GM18499 (cell line): ENCODE measurements around the gene ANTXR2.

Experiments used
- ATAC-seq: cut with Tn5 transposase; IDR thresholded peaks from one replicate; pipeline ENCODE4 v1.9.1; 2021; ENCODE audit warnings: moderate number of reproducible peaks; ENCODE audit not compliant: insufficient read depth, unreplicated experiment

Gene ANTXR2

DNA sequence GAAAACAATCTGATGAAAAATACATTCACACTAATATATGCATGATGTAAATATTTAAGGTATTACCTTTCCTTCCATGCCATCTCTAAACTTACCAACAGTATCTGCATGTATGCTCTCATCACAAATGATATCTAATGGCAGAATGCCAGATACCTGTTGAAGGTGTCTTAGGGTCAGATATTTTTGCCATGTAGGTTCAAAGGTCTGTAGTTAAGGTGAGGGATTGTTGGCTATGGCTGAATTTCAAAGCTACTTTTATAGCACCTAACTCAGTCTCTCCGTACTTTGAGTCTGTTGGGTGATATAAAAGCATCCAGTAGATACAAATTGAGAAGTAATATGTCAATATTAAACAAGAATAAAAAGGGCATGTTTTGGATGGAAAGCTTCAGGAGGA lies 19.8 kb upstream of the ANTXR2 start:
- no peak for ATAC-seq

DNA sequence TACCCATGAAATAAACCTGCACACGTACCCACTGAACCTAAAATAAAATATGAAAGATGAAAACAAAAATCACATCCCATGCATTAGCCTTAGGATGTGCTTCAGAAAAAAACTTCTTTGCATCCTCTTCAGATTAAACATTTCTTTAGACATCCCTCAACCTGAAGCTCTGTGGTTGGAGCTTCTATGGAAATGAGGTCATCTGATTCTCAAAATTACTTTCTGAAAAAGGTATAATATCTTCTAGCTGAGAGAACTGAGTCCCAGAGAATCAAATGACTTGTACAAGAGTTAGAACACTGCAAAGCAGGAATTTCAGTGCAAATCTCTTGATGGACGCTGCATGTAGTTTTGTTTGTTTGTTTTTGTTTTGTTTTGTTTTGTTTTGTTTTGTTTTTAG lies 19.1 kb upstream of the ANTXR2 start:
- no peak for ATAC-seq

DNA sequence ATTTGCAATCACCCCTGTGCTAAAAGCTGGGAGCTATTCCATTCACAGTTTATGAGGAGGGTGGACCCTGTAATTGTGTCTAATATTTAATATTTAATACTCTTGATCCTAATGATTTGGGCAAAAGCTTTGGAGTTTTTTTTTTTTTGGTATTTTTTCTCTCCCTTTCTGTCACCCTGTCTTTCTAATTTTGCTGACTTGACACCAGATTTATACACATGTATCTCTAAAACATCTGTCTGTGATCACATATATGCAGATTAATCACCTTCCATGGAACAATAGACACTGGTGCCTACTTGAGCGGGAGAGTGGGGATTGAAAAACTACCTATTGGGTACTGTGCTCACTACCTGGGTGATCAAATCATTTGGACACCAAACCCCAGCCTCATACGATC lies 18.7 kb upstream of the ANTXR2 start:
- no peak for ATAC-seq

DNA sequence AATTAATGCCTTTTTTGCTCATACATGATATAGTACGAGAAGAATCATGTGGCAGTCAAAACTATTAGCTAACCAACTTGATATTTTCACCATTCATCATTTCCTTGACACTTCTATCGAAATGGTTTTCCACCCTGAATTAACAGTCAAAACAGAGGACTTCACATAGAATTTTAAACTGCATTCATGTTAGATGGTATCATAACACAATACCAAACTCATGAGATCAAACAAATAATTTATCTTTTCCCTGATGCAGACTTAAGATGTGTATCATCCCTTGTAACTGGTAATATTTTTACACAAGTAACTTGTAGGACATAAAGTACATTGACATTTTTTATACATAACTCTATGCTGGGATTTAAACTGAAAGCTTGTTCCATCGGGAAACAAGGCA lies 18.2 kb upstream of the ANTXR2 start:
- ATAC-seq = no peak

DNA sequence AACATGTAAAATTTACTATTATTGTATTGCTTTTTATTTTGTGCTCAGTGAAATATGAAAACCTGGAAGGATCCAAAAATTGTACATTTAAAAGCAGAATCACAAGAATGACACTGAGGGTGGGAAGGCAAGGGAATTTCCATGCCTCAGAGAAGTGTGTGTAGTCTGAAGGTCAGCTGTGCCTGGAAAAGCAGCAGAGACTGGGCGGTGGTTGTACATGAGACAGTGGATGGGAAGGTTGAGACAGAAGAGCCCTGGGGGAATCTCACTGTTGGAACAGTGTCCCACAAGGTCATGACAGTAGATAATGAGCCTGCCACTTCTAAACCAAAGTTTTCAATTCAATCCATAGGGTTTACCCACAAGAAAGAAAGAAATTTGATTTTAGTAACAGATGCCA lies 17.1 kb upstream of the ANTXR2 start:
- ATAC-seq = no peak

DNA sequence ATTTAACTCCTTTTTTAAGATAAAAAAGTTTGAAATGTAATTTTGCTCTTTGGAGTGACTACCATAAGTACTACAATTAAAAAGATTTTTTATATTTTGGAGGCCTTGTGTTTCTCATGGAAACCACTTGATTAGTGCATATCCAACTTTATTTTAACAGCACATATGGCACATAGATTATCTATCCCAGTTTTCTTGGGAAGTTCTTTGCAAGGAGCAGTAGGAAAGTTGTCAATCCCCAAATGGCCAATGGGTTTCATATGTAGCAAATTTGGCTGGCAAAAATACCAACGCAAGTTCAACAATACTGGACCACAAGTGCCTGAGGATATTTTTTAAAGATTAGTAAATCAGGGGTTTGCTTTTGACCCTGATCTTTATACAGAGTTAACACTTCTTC lies 15.4 kb upstream of the ANTXR2 start:
- no peak for ATAC-seq

DNA sequence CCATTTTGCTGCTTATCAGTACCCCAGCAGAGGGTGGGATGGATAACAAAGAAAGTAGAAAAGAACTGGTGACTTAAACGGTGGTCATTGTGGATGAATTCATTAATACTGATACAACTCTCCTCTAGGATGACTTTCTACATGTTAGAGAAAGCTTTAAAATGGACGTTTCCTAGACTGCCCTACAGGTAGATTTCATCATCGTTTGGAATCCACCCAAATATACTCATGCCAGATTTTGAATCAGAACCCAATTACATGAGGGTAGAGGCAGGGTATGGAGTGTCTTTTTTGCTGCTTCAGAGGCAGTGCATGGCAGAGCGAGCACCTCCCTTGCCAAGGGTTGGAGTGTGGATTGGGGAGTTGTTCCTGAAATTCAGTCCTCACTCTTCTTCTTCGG lies 13.3 kb upstream of the ANTXR2 start:
- ATAC-seq = no peak

DNA sequence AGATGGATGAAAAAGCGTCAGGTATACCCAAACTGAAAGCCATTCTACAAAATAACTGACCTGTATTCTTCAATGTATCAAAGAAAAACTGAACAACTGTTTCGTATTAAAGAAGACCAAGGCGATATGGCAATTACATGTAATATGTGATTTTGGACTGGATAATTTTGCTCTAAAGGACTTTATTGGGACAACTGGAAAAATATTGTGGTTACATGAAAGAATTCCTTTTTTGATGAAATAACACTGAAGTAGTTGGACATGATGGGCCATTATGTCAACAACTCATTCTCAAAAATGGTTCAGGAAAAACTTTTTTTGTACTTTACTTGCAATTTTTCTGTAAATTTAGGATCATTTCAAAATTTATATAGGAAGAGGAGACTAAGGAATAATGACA lies 12.1 kb upstream of the ANTXR2 start:
- ATAC-seq = no peak

DNA sequence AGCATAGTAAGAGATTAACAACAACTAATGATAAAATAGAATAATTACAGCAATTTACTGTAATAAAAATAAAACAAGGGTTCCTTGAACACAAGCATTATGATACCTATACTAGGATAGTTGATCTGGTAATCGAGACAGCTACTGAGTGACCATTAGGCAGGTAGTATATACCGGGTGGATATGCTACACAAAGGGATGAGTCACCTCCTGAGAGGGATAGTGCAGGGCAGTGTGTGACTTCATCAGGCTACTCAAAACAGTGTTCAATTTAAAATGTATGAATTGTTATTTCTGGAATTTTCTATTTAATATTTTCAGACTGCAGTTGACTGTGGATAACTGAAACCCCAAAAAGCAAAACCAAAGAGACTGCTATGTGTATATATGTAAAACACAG lies 9.7 kb upstream of the ANTXR2 start:
- ATAC-seq = no peak

DNA sequence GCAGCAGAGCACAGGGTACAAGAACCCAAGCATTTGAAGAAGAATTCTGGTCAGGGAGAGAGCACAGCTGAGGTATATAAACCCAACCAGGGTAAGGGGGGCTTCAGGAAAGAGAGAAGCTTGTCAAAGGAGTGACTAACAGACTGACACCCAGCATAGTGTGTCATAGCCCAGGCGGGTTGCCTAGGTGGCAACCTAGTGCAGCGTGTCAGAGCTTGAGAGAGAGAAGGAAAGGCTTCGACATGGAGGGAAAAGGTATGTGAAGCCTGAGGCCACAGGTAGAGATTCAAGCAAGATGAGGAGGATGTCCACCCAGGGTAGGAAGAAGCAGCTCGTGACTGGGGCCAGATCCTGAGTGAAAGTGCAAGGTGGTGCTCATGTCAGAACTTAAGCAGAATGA lies 8.5 kb upstream of the ANTXR2 start:
- ATAC-seq = no peak

DNA sequence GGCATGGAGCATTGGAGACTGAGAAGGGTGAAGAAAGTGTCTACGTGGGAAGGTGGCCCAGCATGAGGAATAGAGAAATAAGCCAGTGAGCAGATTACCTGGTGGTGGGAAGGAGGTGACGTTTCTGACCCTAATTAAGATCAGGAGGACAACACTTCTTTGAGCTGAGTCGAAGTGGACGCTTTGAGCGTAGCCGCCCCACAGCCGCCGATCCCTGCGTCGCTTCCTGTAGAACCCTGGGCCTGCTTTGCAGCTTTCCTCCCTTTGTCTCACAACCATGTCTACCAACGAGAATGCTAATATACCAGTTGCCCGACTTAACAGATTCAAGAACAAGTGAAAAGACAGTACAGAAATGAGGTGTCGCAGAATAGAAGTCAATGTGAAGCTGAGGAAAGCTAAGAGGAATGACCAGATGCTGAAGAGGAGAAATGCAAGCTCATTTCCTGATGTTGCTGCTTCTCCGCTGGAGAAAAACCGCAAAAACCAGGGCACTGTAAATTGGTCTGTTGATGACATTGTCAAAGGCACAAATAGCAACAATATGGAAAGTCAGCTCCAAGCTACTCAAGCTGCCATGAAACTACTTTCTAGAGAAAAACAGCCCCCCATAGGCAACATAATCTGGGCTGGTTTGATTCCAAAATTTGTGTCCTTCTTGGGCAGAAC lies 6.4 kb upstream of the ANTXR2 start:
- no peak for ATAC-seq

DNA sequence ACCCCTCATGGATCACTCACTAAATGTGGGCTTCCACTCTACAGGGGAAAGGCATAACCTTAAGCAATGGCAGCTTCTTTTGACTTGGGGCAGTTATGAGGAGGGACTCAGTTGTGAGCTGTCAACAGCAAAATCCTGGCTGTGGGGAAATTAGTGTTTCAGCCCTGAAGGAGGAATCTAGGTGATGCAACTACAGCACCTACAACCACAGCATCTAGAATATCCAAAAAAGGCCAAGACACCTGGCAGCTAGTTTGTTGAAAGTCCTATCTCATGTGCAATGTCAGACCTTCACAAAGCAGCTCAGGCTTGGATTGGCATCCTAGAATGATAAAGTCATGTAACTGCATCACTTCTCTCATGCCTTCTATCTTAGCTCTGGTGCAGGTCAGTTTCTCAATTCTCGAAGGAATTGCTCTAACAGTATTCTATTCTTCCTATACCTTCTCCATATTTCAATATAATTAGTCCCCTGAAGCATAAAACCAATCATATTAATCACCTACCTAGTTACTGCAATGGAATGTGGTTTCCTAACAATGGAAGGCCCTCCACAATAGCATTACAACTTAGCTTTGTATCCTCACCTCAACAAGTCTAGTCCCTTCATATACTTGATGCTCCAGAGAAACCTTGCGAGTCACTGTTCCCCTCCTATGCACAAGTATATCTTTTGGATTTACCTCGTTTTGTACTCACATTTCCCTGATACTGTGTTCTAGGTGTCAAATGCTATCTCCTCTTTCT lies 5.5 kb upstream of the ANTXR2 start:
- ATAC-seq = no peak

DNA sequence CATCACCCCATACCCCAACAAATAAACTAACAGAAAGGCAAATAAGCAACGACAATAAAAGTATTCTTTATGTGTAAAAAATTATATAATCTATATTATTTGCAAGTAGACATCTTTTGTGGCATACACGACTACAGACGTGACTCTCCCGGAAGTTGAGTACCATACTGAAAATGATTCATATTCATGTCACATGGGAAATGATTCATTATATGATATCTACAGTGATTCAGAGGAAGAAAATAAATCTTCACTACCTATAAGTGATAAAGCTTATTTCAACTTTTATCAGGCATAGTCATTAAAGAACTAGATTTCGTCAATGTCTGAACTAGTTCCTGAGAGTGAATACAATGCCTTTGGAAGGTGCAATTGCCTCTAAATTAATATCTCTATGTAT lies 4.6 kb upstream of the ANTXR2 start:
- no peak for ATAC-seq

DNA sequence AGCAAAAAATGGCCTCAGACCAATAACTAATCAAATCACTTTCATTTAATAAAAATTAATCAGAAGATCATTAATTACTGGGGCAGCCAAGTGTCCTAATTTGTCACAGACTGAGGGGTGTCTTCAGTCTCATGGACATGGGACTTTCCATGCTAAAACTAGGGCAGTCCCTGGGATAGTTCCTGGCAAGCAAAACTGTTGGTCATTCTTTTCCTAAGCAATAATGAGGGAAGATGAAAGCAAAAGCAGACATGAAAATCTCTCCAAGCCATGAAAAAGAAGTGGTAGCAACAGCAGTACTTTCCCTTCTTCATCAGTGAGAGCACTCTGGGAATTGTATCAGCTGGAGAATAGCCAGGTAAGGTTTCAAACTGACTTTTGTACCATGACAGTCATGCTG lies 3.7 kb upstream of the ANTXR2 start:
- no peak for ATAC-seq

DNA sequence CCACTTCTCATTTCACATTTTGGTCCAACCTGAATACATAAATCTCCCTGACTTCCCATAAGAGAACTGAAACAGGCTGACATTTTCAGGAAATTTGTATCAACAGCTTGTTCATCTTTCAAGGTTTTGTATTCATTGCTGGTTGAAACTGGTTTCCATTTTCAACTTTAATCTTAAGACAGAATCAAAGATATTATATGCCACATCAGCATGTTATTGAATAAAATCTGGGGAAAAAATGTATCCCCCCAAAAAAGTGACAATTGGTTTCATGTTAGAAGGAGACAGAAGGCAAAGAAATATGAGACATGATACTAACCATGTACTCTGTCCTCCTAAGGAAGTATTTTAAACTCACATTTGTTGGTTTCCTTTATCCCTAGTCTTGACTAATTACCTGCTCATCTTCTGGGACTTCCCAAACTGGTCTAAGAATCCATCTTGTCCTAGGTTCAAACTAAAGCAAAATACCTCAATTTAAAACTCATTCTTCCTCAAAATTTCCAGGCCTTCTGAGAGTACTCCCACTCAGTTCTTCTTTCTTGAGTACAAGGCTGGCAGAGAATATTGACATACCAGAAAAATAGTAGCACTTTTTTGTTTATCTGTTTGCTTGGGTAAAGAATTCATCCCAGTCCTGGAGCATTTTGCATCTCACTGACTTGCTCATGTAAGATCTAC lies 3.1 kb upstream of the ANTXR2 start:
- no peak for ATAC-seq

DNA sequence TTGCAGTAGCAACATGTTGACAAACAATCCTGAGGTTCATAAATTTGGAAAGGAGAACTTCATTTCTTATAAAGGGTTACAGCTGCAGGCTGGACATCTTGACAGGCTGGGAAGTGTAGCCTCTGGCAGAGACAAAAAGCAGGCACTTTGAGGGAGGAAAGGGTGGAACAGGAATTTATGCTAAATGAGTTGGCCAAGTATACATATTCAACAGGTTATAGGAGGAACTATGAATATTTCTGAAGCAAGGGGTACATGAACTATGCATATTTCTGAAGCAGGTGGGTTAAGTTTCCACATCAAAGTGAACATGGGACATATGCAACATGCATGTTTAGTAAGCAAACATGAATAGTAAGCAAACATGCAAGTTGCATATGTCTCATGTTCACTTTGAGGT lies 1.6 kb upstream of the ANTXR2 start:
- ATAC-seq = no peak

DNA sequence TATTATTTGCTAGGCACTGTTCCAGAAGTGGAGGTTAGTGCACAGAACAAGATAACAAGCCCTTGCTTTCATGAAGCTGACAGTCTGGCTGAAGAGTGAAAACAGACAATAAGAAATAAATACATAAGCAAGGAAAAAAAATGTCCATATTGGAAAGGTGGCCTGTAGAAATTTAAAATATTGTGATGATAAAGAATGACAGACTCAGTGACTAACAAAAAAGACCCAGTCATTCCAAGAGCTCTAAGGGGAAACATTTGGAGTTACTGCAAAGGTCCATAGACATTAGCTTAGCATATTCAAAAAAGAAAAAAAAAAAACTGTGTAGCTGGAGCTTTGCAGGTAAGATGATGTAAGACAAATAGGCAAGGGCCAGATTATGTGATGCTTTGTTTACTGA lies 1.0 kb upstream of the ANTXR2 start:
- no peak for ATAC-seq

DNA sequence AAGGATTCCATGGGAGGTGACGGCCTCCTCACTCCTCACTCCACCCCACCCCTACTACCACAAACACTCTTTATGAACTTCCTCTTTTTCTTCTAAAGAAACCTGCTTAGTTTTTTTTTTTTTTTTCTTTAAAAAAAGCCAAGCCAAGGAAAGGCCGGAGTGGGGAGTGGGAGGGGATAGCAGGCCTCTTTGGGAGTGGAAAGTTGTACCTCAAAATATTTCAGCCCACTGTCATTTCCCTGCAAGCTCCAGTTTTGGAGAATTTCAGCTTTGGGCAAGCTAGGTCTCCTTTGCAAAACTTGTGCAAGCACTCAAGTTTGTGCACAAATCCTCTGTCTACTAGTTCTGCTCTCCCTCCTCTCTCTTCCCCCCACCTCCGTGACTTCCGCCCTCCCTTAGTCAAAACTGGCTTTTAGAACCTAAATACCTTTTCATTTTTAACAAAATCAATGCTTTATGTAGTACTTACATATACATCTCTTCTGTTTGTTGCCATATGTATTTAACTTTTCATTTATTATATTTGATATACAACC lies 512 bp upstream of the ANTXR2 start:
- ATAC-seq = peak; percentile 31

DNA sequence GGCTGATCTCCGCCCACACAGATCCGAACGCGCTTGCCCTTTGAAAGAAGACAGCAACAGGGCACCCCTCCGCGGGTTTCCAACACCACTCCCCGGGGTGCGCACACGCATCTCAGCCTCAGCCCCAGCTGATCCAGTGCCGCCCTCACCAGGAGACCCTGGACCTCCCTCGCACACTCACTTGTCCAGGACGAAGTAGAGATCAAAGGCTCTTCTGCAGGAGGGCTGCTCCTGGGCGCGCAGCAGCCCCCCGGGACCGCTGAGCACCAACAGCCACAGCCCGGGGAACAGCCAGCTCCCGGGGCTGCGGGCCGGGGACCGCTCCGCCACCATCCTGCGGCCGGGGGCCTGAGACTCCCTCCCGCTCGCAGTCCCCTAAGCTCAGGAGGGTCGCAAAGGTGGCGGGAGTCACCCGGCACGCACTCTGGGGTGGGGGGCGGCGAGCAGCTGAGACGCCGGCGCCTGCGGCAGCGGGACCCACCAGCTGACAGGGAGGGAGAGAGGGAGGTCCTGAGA lies 743 bp downstream of the ANTXR2 start:
- no peak for ATAC-seq

DNA sequence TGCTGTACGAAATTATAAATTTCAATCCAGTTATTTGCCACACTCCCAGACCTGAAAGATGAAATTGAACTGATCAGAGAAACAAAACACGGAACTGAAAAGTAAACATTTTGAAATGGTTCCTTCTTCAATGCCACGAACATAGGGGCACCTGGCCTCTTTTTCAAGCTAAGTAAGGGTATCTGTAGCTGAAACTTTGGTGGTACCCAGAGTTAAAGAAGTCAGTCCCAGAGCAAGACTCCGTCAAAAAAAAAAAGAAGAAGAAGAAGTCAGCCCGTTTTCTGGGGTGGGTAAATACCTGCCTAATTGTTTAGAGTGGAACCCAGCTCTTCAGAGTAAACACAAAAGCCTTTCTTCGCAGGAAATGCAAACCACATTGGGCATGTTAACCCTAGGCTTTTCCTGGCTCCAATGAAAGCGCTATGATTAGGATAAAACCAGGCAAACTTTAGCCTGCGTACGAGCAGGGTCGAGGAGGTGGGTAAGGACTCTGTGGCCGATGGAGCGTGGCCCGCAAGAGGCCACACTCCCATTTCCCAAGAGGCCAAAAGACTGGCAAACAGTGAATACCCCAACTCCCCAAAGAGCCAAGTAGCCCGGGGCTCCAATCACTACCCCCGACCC lies 1.3 kb downstream of the ANTXR2 start:
- no peak for ATAC-seq
